ENCODE measurements around the gene KCNC1. TPM values are rescaled to one million over a fixed set of nuclear protein-coding genes. Genes with fewer than 3 reads are reported as not detected.

KCNC1 gene
- total RNA-seq, 1 donor from 2014 or later, result 7.3 TPM

DNA sequence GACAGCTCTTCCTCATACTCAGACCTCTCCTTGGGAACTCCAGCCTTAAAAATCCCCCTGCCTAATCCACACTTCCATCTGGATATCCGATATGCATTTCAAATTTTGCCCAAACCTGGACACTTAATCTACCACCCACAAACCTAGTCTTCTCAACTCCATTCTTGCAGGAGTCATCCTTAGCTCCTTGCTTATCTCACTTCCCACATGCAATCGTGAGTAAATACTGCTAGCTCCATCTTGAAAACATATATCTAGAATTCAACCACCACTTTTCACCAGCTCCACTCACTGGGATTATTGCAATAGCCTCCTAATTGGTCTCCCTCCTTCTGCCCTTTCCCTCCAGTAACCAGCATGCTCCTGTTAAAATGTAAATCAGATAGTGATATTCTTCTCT is 17.8 kb upstream of the KCNC1 start:
- no peak for DNase-seq

DNA sequence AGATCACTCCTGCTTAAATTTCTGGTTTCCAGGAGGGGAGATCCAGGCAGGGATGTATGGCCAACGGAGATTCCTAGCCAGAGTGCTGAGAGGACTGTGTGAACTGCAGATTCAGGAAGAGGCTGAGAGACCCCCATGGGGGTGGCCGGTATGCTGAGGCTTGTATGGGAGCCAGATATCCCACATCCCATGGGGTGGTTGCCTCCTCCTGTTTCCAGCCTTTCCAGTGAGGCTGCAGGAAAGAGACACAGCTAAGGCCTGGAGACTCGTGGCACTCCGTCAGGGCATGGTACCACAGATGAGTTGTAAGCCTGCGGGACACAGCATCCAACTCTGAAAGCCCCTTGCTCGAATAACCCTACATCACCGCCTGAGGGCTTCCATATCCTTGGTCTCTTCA is 16.6 kb upstream of the KCNC1 start:
- no peak for DNase-seq

DNA sequence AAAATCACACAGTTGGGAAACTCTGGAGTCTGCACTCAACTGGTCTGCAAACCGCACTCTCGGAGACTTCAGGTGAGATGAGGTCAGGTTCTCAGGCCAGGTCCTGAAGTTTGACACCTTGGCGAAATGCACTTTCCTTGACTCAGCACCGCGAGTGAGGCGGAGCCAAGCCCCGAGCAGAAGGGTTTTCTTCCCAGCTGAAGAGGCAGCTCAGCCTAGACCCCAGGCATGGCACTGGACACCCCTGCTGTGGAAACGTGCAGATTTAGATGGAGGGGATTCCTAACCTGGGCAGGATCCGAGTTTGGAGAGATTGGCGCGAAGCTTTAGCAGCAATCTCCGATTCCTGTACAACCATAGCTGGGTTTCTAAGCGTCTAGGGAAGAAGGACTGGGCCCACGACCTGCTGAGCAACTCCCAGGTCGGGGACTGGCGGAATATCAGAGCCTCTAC is 16.0 kb upstream of the KCNC1 start:
- DNase-seq, result no peak

DNA sequence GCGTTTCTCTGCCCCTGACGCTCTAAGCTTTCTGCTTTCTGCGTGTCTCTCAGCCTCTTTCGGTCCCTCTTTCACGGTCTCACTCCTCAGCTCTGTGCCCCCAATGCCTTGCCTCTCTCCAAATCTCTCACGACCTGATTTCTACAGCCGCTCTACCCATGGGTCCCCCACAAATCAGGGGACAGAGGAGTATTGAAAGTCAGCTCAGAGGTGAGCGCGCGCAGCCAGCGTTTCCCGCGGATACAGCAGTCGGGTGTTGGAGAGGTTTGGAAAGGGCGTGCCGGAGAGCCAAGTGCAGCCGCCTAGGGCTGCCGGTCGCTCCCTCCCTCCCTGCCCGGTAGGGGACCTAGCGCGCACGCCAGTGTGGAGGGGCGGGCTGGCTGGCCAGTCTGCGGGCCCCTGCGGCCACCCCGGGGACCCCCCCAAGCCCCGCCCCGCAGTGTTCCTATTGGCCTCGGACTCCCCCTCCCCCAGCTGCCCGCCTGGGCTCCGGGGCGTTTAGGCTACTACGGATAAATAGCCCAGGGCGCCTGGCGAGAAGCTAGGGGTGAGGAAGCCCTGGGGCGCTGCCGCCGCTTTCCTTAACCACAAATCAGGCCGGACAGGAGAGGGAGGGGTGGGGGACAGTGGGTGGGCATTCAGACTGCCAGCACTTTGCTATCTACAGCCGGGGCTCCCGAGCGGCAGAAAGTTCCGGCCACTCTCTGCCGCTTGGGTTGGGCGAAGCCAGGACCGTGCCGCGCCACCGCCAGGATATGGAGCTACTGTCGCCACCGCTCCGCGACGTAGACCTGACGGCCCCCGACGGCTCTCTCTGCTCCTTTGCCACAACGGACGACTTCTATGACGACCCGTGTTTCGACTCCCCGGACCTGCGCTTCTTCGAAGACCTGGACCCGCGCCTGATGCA is 15.3 kb upstream of the KCNC1 start, which contains the start of gene MYOD1:
TSS of gene MYOD1 (plus strand) at position 544 of the 910 bp plus-strand sequence. CDS start at position 756, 212 bp downstream.
- DNase-seq, result no peak

DNA sequence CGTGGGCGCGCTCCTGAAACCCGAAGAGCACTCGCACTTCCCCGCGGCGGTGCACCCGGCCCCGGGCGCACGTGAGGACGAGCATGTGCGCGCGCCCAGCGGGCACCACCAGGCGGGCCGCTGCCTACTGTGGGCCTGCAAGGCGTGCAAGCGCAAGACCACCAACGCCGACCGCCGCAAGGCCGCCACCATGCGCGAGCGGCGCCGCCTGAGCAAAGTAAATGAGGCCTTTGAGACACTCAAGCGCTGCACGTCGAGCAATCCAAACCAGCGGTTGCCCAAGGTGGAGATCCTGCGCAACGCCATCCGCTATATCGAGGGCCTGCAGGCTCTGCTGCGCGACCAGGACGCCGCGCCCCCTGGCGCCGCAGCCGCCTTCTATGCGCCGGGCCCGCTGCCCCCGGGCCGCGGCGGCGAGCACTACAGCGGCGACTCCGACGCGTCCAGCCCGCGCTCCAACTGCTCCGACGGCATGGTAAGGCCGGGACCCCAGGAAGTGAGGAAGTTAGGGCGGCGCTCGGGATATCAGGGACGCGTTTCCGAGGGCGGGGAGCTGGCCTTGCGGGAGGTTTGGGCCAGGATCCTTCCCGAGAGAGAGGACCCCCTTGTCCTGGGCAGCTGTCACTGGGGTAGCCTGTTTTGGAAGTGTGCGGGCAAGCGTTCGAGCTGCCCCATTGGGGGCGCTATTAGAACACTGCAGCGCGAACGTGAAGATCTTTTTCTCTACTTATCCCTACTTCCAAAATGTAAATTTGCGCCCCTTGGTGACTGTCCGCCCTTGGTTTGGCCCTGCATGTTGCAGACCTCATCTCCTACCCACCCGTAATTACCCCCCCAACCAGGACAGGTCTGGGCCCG is 14.4 kb upstream of the KCNC1 start:
- no peak for DNase-seq

DNA sequence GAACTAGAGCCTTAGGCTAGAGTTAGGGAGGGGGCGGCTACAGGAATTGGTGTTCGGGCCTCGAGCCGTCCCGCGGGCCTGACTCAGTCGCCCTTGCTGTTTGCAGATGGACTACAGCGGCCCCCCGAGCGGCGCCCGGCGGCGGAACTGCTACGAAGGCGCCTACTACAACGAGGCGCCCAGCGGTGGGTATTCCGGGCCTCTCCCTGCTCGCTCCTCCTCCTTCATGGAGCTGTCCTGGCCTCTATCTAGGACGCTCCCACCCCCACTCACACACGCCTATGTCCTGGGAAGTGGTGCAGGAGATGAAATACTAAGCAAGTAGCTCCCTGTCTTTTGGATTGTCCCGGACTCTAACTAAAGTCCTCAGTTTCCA is 13.8 kb upstream of the KCNC1 start:
- DNase-seq, result no peak

DNA sequence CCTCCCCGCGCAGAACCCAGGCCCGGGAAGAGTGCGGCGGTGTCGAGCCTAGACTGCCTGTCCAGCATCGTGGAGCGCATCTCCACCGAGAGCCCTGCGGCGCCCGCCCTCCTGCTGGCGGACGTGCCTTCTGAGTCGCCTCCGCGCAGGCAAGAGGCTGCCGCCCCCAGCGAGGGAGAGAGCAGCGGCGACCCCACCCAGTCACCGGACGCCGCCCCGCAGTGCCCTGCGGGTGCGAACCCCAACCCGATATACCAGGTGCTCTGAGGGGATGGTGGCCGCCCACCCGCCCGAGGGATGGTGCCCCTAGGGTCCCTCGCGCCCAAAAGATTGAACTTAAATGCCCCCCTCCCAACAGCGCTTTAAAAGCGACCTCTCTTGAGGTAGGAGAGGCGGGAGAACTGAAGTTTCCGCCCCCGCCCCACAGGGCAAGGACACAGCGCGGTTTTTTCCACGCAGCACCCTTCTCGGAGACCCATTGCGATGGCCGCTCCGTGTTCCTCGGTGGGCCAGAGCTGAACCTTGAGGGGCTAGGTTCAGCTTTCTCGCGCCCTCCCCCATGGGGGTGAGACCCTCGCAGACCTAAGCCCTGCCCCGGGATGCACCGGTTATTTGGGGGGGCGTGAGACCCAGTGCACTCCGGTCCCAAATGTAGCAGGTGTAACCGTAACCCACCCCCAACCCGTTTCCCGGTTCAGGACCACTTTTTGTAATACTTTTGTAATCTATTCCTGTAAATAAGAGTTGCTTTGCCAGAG is 13.2 kb upstream of the KCNC1 start:
- no peak for DNase-seq

DNA sequence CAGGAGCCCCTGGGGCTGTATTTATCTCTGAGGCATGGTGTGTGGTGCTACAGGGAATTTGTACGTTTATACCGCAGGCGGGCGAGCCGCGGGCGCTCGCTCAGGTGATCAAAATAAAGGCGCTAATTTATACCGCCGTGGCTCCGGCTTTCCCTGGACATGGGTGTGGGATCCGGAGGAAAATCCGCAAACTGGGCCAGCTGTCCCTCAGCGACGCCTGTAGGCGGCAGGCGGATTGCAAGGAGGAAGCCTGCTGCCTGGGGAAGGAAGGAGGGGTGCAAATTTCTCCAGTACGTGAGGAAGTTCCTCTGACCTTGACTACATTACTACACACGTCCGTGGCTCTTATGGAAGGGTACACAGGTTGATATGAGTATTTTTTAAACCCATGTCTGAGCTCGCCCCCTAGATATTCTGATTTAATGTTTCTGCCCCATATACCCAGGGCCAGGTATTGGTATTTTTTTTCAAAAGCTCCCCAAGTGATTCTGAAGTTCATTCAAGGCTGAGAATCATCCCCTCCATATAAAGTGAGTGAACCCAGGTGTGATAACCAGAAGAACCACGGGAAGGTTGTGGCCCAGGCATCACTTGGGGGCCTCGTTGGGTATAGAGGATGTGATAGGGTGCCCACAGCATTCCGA is 12.5 kb upstream of the KCNC1 start:
- DNase-seq, result peak; percentile 16

DNA sequence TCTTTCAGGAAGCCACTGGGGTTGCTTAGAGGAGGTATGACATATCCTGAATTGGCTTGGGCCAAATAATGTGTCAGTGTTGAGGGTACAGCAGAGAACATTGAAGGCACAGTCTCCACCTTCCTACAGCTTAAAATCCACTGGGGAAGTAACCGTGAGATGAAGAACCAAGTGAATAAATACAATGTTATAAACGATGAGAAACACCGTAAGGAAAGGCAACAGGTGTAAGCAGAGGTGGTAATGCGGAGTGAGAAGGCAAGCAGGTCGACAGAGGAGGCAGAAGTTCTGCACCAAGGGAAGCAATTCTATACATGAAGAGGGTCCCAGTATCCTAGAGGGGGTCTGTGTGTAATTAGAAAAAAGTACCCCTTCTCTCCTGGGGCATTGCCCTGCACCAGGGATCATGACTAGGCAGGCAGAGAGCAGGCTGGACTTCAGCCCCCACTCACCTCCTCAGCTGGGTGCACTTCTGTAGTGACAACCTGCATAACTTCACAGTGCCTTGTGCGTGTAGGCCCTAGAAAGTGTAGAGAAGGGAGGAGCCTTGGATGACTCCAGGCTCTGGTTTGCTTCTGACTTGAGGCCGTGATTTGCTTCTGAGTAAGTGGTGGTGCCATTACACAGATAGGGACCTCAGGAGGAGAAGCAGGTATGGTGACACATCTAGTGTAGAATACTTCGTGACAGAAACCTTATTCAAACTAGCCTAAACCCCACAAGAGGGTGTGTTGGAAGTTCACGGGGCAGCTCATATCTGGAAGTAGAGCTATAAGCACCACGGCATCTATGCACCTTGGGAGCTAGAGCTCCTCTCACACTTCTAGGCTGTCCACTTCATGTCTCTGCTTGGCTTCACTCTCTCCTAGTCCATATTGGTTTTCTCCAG is 10.3 kb upstream of the KCNC1 start:
- DNase-seq, result no peak

DNA sequence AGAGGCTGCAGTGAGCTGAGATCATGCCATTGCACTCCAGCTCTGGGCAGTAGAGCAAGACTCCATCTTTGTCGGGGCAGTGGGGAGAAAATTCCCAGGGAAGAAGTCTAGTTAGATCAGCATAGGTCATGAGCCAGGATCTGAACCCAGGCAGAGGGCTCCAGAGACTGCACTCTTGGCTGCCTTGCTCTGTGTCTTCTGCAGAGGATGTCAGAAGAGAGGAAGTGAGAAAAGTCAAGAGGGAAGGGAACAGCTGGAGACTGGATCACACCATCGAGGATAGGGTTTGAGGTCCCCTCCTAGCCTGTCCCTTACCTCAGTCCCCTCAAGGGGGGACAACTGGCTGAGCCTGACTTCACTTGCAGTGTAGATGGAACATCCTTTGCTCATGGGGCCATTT is 9.4 kb upstream of the KCNC1 start:
- no peak for DNase-seq

DNA sequence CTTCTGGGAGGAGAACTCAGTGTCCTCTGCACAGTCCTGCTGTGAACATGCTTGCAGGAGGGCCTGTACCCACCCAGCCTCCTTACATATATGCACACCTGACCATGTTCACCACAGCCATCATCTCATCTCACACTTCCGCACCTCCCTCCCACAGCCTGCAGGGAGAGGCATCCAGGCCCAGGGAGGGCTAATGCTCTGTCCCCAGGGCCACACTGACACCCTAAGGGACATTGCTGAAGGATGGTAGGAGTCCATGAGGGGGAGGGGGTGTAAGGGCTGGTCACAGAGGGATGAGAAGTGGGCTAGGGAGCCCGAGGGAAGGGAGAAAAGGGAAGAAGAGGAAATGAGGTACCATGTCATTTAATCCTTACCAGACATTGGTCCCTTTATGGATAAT is 4.4 kb upstream of the KCNC1 start:
- no peak for DNase-seq

DNA sequence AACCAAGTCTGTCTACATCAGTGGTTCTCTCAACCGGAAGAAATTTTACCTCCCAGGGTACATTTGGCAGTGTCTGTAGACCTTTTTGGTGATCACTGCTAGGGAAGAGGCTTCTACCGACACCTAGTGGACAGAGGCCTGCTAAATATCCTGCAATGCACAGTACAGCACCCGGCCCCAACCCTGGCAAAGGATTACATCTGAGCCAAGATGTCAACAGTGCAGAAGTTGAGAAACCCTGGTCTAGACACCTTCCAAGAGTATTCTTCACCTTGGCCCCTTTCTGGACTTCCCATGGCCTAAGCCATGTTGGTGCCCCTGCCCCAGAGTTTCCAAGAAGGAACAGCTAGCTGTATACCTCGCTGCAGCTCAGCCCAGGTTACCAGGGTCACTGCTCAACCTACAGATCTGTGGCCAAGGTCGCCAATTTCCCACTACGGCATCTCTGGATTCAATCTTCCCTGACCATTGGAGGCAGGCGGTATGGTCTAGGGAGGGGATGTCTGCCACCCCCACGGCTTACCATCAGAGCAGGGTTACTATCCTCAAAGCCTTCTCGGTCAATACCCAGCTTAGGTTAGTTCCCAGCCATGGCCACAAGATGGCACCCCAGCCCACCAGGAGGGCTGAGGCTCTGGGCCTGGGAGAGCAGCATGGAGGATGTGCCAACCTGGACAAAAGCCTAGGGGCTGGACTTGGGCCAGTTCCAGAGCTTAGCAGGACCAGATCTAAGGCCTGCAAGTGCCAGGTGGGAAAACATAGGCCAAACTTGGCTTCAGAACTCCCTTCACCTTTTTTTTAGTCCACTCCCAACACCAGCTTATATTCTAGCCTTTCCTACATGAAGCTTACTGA is 3.7 kb upstream of the KCNC1 start:
- peak; percentile 85 for DNase-seq

DNA sequence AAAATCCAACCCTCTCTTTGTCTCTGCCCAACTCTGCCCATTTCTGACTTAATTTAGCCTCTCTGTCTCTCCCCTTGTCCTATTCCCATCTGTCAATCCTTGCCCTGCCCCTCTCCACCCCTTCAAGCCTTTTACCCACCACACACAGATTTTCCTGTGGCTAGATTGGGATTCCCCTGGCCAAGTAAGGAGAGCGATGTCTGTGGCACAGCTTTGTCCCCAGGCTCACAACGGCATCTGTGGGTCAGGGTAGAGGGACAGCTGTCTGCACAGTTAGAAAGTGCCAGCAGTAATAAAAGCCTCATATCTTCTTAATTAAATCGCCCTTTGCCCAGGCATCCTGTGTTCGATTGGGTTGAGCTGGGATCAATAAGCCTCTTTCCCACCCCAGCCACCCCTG is 1.3 kb upstream of the KCNC1 start:
- no peak for DNase-seq

DNA sequence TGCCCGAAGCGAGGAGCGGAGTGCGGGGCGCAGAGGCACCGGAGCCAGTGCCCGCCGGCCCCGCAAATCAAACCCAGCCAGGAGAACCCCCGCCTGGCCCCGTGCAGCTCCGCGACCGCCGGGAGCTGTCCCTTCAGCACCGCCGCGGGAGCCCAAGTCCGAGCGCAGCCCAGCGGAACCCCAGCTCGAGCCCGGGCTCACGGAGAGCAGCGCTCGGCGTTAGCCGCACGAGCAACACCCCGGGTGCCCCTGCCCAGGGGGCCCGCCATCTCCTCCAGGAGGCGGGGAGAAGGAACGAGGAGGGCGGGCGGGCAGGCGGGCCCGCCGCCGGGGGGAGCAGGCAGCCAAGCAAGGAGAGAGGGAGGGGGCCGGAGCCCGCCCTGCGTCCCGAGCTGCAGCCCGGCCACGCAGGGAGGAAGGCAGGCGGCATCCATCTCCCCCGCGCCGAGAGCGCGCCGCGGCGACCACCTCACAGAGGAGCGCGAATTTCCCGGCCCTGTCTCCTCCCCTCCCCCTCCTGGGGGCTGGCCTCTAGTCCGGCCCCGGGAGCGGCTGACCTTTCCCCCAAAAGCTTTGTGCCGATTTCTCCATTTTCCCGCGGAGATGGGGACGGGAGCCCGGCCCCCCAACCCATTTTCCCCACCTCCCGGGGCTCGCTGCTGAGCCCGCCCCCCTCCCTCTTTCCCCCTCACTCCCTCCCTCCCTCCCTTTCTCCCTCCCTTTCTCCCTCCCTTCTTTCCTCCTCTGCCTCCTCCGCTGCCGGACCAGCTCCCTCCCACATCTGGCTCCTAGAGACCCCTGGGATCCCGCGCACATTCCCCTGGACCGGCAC is 621 bp downstream of the KCNC1 start:
- peak; percentile 33 for DNase-seq

DNA sequence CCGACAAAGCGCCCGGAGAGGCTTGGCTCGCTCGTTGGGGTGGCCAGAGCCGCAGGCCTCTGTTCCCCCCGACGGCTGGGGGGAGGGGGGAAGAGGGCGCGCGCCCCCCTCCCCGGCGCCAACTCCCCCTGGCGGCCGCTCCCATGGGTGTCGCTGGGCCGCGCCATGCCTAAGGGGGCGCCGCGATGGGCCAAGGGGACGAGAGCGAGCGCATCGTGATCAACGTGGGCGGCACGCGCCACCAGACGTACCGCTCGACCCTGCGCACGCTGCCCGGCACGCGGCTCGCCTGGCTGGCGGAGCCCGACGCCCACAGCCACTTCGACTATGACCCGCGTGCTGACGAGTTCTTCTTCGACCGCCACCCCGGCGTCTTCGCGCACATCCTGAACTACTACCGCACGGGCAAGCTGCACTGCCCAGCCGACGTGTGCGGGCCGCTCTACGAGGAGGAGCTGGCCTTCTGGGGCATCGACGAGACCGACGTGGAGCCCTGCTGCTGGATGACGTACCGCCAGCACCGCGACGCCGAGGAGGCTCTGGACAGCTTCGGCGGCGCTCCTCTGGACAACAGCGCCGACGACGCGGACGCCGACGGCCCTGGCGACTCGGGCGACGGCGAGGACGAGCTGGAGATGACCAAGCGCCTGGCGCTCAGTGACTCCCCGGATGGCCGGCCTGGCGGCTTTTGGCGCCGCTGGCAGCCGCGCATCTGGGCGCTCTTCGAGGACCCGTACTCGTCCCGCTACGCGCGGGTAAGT is 1.4 kb downstream of the KCNC1 start:
- DNase-seq, result peak; percentile 30

DNA sequence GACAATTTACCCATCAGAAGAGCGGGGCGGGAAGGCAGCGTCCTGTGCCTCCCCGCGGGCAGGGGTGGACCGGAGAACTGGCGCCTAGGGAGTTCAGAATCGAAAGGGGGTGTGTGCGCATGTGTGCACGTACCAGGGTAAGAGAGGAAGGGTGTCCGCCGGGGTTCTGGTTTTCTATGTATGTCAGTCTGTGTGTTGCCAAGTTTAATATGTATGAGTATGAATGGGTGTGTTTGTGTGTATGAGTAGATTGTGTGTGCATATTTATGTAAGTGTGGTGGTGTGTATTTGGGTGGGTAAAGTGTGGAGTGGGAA is 2.0 kb downstream of the KCNC1 start:
- DNase-seq, result no peak

DNA sequence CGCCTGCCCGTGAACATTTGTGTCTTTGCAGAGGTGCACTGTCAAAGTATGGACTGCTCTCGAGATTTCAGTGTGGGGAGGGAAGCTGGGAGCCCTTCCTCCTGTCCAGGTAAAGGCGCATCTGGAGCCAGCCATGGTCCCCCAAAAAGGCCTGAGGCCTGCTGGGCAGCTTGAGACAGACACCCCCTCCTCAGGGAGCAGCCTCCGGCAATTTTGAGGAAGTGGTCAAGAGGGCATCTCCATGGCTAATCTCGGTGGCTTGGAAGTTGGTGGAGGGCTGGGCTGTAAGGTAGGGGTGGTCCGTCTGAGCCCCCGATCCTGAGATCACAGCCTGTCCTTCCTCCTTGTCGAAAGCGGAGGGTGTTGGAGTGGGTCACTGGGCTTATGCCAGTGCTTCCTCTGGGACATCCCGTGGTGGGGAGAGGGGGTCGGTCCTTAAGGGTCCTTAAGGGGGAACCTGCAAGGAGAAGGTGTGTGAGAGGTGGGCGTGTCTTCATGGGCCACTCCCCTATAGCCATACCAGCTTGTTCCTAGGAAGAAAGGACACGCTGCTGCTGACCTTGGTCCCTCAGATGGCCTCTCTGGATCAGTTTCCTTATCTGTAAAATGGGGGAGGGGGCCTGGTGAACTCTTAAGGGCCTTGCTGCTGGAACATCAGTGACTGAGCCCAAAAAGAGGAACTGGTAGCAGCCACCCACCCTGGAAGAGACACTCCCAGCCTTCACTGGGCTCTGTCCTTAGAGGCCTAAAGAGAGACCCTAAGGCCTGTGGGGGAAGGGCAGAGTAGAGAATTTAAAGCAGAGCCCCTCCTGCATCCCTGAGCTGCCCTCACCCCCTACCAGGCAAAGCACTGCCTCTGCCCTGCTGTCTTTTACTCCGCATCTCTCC is 2.6 kb downstream of the KCNC1 start:
- no peak for DNase-seq
